Amniotic stem cell (primary cell): Measurements from ENCODE around the gene C19orf47.
"Not testable (repeated sequence)": the region's sequence is repeated elsewhere in the genome, so short reads cannot be mapped to it uniquely, and the experiment has no call there.

Experiments used
- DNase-seq: peaks from one replicate; lab custom pipeline; 2025; lab: John Stamatoyannopoulos, UW

C19orf47 gene

GRCh38 chr19:40376286-40376862, 28.2 kb upstream of the C19orf47 start:
- no peak for DNase-seq

- DNase-seq: no peak
Measured at GRCh38 chr19:40374084-40374483, 25.9 kb upstream of the C19orf47 start.

- DNase-seq: no peak
Measured at GRCh38 chr19:40371802-40372122, 23.6 kb upstream of the C19orf47 start.

GRCh38 chr19:40370997-40371801, 23.0 kb upstream of the C19orf47 start:
- DNase-seq: no peak

GRCh38 chr19:40370253-40370652, 22.1 kb upstream of the C19orf47 start:
- not testable (repeated sequence) for DNase-seq

- DNase-seq: no peak
Measured at GRCh38 chr19:40369797-40370196, 21.6 kb upstream of the C19orf47 start.

- DNase-seq: no peak
Measured at GRCh38 chr19:40367577-40368434, 19.6 kb upstream of the C19orf47 start.

GRCh38 chr19:40366697-40367561, 18.7 kb upstream of the C19orf47 start:
- no peak for DNase-seq

- no peak for DNase-seq
Measured at GRCh38 chr19:40365613-40366401, 17.6 kb upstream of the C19orf47 start.

- DNase-seq: no peak
Measured at GRCh38 chr19:40365010-40365409, 16.8 kb upstream of the C19orf47 start.

GRCh38 chr19:40363069-40363468, 14.9 kb upstream of the C19orf47 start:
- no peak for DNase-seq

- DNase-seq: no peak
Measured at GRCh38 chr19:40362160-40362559, 14.0 kb upstream of the C19orf47 start.

- no peak for DNase-seq
Measured at GRCh38 chr19:40360708-40361241, 12.6 kb upstream of the C19orf47 start.

- no peak for DNase-seq
Measured at GRCh38 chr19:40360020-40360707, 12.0 kb upstream of the C19orf47 start.

- DNase-seq: no peak
Measured at GRCh38 chr19:40358773-40359172, 10.6 kb upstream of the C19orf47 start.

- DNase-seq: no peak
Measured at GRCh38 chr19:40357640-40358039, 9.4 kb upstream of the C19orf47 start.

- DNase-seq: no peak
Measured at GRCh38 chr19:40356681-40357595, 8.7 kb upstream of the C19orf47 start.

GRCh38 chr19:40355975-40356680, 7.9 kb upstream of the C19orf47 start:
- DNase-seq: no peak
